ENCODE data around the gene C16orf78.

Gene C16orf78

GRCh38 chr16:49437344-49437743 is 63.7 kb downstream of the C16orf78 start:
- no peak overlapping the region for H3K4me3 ChIP-seq (ENCODE audit: low read length)
- no peak for TF ChIP-seq CTCF (IDR thresholded peaks at IDR 0.05; ENCODE audit: insufficient read depth, low read depth, low read length, missing control alignments)
- DNase-seq (ENCODE audit: low read depth) = no peak

GRCh38 chr16:49439050-49439449 is 65.4 kb downstream of the C16orf78 start:
- DNase-seq (ENCODE audit: low read depth) = no peak
- no peak for TF ChIP-seq CTCF (IDR thresholded peaks at IDR 0.05; ENCODE audit: insufficient read depth, low read depth, low read length, missing control alignments)
- H3K4me3 ChIP-seq (ENCODE audit: low read length) = no peak overlapping the region

GRCh38 chr16:49439676-49440075 is 66.1 kb downstream of the C16orf78 start:
- no peak for TF ChIP-seq CTCF (IDR thresholded peaks at IDR 0.05; ENCODE audit: insufficient read depth, low read depth, low read length, missing control alignments)
- no peak for DNase-seq (ENCODE audit: low read depth)
- H3K4me3 ChIP-seq (ENCODE audit: low read length) = no peak overlapping the region

- no peak for DNase-seq (ENCODE audit: low read depth)
- H3K4me3 ChIP-seq (ENCODE audit: low read length) = no peak overlapping the region
- TF ChIP-seq CTCF (IDR thresholded peaks at IDR 0.05; ENCODE audit: insufficient read depth, low read depth, low read length, missing control alignments) = no peak
These were observed 66.8 kb downstream of the C16orf78 start for GRCh38 chr16:49440156-49441065.

GRCh38 chr16:49441366-49441780 is 67.8 kb downstream of the C16orf78 start:
- no peak overlapping the region for H3K4me3 ChIP-seq (ENCODE audit: low read length)
- TF ChIP-seq CTCF (IDR thresholded peaks at IDR 0.05; ENCODE audit: insufficient read depth, low read depth, low read length, missing control alignments) = no peak
- no peak for DNase-seq (ENCODE audit: low read depth)

GRCh38 chr16:49442805-49443204 is 69.2 kb downstream of the C16orf78 start:
- no peak for DNase-seq (ENCODE audit: low read depth)
- no peak for TF ChIP-seq CTCF (IDR thresholded peaks at IDR 0.05; ENCODE audit: insufficient read depth, low read depth, low read length, missing control alignments)
- no peak overlapping the region for H3K4me3 ChIP-seq (ENCODE audit: low read length)

GRCh38 chr16:49443576-49443975 is 70.0 kb downstream of the C16orf78 start:
- no peak for TF ChIP-seq CTCF (IDR thresholded peaks at IDR 0.05; ENCODE audit: insufficient read depth, low read depth, low read length, missing control alignments)
- H3K4me3 ChIP-seq (ENCODE audit: low read length) = no peak overlapping the region
- DNase-seq (ENCODE audit: low read depth) = no peak

All from epithelial cell of esophagus (primary cell).